Embryonic facial prominence (tissue), 1 donor: Measurements from ENCODE around the gene OSBPL1A.

ENCODE experiments used
- DNase-seq: peaks from one replicate; pipeline ENCODE4 v3.0.0-alpha.2; 2016; ENCODE audit errors: extremely low spot score

The OSBPL1A gene

GRCh38 chr18:24341361-24341760, 56.3 kb downstream of the OSBPL1A start:
- DNase-seq: no peak

GRCh38 chr18:24333084-24333483, 64.5 kb downstream of the OSBPL1A start:
- DNase-seq: no peak

- no peak for DNase-seq
Observed at GRCh38 chr18:24326211-24326610, 71.4 kb downstream of the OSBPL1A start.

GRCh38 chr18:24322584-24323136, 75.0 kb downstream of the OSBPL1A start:
- no peak for DNase-seq

- no peak for DNase-seq
Observed at GRCh38 chr18:24321071-24321470, 76.6 kb downstream of the OSBPL1A start.

- no peak for DNase-seq
Observed at GRCh38 chr18:24319757-24320156, 77.9 kb downstream of the OSBPL1A start.

- no peak for DNase-seq
Observed at GRCh38 chr18:24317370-24317769, 80.3 kb downstream of the OSBPL1A start.

GRCh38 chr18:24315170-24315569, 82.5 kb downstream of the OSBPL1A start:
- DNase-seq: no peak

GRCh38 chr18:24306201-24306600, 91.4 kb downstream of the OSBPL1A start:
- no peak for DNase-seq

GRCh38 chr18:24300703-24301102, 96.9 kb downstream of the OSBPL1A start:
- DNase-seq: no peak

GRCh38 chr18:24296276-24296675, 101.3 kb downstream of the OSBPL1A start:
- no peak for DNase-seq

- DNase-seq: no peak
Observed at GRCh38 chr18:24293254-24293653, 104.4 kb downstream of the OSBPL1A start.

GRCh38 chr18:24278591-24278990, 119.0 kb downstream of the OSBPL1A start:
- no peak for DNase-seq

- no peak for DNase-seq
Observed at GRCh38 chr18:24277516-24278195, 120.0 kb downstream of the OSBPL1A start.

- no peak for DNase-seq
Observed at GRCh38 chr18:24276994-24277393, 120.6 kb downstream of the OSBPL1A start.

- no peak for DNase-seq
Observed at GRCh38 chr18:24274837-24275236, 122.8 kb downstream of the OSBPL1A start.

- no peak for DNase-seq
Observed at GRCh38 chr18:24273596-24273995, 124.0 kb downstream of the OSBPL1A start.

GRCh38 chr18:24272229-24272525, 125.4 kb downstream of the OSBPL1A start:
- DNase-seq: no peak

GRCh38 chr18:24271381-24272228, 126.0 kb downstream of the OSBPL1A start:
- peak; percentile 52 for DNase-seq

- DNase-seq: peak; percentile 22
Observed at GRCh38 chr18:24270937-24271380, 126.7 kb downstream of the OSBPL1A start.

GRCh38 chr18:24270358-24270936, 127.2 kb downstream of the OSBPL1A start:
- DNase-seq: no peak

GRCh38 chr18:24268784-24269550, 128.7 kb downstream of the OSBPL1A start:
- no peak for DNase-seq
